ENCODE measurements around the gene FANCC.
A peak's percentile ranks its signal among the peaks of the same experiment; 100 is the strongest.

FANCC gene

DNA sequence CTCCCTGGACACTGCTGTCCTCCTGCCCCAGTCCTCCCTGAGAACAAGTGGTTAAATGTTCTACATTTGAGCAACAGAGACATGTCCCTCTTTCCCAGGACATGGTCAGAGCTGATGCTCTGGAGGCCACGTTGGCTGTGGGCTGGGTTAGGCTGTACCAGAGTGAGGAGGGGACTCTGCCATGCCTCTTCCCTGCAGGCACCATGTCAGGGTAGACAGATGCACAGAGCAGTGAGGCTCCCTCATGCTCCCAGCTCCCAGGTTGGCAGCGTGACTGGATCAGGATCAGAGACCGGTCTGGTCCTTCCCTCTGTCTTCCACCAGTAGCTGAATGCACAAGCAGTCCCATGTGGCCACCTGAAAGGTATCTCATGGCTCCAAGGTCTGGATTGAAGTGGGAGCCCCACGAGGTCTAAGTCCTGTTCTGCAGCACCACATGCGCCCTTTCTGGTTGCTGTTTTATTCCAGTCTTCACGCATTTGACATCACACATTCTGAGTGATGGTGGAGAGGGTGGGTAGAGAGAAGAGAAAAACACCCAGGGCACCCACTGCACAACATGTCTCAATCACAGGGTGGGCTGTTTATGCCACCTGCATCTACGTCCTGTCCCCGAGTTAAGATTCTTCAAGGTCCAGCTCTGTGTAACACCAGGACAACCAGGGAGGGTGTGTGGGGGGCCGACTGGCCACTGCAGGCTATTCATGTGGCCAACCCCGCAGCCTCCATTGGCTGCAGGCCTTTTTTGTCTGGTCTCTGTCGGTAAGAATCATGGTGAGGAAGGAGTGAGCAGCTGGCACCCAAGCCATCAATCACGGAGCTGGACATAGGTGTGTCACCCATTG lies 204.9 kb downstream of the FANCC start:
- DNase-seq: no peak

DNA sequence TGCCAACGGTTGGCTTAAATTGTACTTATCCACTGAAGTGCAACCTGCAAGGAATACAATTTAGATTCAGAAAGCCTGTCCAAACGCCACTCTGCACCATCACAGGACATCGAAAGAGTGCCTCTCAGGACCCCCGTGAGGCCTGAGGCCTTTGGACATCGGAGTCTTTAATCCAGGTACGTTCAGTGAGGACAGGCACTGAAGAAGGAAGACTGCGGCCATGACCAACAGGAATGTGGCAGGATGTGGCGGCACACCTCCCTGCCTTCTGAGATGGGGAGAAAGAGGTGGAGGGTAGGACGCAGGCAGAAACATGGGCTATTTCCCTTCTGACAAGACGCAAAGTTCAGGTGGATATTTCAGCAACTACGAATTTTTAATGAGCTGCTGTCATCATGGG lies 205.8 kb downstream of the FANCC start:
- no peak for DNase-seq

DNA sequence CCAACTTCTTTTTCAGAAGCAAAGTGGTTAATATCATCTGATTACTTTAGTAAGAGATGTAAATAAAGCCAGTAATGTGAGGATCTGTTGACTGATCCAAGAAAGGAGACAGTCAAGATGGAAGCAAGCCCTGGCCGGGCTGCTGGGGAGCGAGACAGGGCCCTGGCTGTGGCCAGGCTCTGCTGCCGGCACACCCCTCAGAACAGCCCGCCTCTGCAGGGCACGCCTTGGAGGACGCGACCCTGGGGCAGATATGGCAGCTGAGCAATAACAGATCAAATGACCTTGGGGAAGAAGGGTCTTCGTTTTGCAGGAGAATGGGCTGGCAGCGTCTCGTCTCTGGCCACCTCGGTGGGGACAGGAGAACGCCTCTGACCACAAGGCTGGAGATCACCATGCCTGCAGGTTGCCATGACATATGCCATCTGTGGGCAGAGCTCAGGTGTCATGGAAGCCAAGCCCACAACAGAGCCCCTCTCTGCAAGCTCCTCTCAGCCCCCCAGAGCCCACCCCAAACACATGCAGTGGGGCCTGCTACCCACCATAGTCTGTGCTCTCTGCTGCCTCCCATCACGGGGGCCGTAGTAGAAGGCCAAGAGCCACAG lies 206.5 kb downstream of the FANCC start:
- DNase-seq: no peak

DNA sequence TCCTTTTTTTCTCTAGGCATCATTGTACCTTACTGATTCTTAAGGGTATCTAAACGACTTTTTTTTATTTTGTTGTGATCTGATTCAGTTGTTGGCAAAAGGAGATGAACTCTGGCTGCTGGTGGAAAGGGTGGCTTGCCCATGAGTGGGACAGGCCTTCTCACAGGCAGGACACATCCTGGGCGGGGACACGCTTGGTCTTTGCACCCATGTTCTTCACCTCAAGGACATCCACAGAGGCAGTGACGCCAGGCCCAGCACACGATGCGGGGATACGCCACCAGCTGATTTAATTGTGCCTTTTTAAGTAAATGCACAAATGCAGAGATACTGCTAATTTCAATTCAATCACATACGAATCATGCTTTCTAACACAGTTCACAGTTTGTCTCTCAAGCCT lies 208.1 kb downstream of the FANCC start:
- DNase-seq: no peak

DNA sequence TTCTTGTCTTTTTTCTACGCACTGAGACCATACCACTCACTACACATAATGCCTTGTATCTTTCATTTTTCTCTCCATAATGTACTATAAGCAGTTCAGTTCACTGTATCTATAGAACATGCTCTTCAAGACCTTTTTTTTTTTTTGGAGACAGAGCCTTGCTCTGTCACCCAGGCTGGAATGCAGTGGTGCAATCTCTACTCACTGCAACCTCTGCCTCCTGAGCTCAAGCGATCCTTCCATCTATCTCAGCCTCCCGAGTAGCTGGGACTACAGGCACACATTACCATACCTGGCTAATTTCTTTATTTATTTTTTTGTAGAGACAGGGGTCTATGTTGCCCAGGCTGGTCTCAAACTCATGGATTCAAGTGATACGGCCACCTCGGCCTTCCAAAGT lies 208.7 kb downstream of the FANCC start:
- DNase-seq: no peak

DNA sequence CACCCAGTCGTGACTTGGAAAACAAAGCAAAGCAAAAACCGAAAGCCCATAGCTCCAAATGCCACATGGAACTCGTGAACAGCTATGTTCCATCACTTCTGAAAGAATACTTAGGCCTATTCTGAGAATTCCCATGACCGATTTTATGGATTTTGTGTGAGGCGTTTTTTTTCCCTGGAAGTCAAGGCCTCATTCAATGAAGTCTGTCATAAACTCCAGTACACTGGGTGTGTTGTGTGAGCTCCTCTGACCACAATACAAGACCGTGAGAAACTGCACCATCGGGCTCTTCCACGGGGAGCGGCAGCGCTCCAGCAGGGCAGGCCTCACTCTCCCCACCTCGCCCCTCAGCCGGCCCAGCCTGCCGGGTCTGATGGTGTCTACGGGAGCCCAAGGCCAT lies 209.5 kb downstream of the FANCC start:
- DNase-seq: no peak

DNA sequence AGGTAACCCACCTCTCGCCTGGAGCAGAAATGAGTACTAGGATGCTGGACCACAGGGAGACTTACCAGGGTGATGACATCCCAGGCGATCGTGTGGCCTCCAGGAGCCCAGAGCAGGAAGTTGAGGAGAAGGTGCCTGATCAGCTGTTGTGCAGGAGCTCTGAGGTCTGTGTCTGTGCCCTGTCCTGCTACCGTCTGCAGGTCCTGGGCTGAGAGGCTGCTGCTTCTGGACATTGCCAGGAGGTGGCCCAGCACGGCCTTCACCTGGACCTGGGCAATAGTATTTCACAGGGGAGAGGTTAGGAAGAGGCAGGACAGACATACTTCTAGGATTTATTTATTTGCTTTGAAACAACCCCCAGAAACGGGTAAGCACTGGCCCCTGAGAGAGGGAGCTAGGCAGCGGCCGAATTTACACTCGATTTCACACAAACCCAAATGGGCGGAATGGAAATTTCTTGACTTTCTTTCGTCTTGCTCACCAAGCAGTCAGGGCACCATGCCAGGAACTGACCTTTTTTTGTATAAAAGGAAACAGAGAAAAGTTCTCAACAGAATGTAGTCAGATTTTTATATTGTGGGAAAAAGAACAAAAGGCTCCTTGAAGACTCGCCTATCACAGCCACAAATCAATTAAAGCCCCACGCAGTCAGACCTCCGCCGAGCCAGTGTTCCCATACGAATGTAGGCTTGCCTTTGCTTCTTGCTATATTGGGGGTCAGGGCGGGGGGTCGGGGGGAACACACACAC lies 210.3 kb downstream of the FANCC start:
- no peak for DNase-seq

DNA sequence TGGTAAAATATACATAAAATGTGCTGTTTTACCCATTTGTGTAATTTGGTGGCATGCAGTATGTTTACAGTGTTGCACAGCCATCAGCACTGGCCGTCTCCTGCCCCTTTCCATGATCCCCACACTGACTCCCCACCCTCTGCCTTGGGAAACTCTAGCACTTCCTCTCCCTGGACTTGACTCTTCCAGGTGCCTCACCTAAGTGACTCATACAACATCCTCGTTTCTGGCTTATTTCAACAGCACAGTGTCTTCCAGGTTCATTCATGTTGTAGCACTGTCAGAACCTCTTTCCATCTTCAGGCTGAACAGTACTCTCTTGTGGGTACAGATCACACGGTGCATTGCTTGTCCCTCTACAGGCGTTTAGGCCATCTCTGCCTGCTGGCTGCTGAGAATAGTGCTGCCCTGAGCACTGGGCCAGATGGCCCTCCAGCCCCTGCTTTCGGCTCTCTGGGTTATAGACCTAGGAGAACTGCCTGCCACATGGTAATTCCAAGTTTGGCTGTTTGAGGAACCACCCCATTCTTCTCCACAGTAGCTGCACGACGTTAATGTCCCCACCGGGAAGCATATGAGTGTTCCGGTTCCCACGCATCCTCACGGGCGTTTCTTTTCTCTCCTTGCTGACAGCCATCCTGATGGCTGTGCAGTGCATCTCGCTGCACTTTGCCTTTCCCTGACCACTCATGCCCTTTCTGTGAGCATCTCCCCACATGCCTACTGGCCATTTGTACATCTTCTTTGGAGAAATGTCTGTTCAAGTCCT lies 211.8 kb downstream of the FANCC start:
- DNase-seq: no peak

DNA sequence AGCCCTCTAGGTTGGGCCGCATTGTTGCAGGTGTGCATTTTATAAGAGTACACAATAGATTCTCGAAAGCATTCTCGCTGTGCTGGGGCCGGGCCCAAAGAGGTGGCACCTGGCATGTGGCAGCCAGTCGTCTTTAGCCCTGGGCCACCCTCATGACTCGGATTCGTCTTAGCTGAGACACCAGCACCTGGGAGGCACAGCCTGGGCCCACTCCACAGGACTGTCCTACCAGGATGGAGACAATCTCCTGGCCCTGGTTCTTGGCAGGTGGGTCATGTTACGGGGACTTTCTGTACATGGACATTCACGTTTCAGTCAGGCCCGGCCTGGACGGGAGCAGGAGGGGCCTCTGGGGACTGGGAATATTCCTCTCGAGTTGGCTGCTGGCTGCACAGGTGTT lies 212.5 kb downstream of the FANCC start:
- no peak for DNase-seq

DNA sequence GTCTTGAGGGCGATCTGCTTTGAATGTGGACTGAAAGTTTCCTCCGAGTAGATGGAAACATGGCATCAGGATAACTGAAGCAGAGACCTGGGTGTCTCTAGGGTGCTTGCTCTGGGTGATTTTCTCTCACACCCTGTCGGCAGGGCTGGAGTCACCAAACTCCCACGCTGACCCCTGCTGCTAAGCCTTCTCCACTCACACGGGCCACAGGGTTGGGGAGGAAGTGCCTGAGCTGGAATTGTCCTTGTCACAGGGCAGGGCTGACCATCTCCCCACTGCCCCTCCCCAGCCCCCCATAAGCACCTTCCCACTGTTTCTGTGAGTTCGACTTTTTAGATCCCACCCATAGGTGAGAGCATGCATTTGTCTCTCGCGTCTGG lies 212.9 kb downstream of the FANCC start:
- no peak for DNase-seq

DNA sequence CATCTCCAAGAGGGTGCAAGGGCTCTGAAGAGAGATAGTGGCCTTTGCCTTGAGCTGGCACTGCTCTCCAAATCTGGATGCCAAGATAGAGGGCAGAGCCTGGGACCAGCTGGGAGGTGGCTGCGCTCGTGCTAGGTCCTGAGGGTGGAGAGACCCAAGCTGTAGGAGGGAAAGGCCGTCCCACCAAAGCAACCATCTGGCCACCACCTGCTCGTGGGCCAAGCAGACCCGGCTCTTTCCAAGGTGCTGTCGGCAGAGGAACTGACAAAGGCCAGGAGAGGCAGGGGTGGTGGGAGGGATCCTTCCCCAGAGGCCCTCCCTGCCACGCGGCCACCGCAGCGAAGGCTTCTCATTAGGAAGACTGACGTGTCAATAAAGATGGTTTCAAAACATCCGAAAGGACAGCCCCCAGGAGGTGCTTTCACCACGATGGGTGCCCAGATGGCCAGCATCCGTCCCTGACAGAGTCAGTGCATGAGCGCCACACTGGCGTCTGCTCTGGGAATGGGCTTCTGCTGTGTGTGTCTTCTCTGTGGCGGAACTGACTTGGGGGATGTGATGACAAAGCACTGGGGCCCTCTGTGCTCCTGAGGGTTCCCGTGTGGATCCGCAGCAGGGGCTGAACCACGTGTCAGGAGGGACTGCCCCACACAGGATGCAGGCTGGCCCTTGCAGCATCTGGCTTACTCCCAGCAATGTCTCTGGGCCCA lies 213.5 kb downstream of the FANCC start:
- DNase-seq: peak; percentile 52

DNA sequence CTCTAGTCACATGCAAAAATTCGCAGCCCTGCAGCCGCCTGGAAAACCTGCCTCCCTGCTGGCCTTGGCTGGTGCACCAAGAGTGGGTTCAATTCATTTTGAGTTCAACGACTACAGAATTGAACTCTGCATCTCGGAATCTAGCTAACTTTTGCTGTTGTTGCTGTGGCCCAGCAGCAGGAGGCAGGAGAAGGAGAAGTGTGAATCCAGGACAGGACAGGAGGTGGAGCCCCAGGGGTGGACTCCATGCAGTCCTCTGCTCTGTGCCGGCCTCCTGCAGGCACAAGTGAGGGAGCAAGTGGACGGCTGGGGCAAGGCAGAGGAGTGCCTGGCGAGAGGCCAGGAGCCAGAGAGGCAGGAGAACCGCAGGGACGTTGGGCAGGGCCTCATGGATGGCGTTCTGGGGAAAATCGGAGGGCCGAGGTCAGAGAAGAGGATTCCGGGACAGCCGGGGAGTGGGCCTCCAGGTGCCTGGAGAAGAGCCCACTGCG lies 214.2 kb downstream of the FANCC start:
- peak; percentile 47 for DNase-seq

DNA sequence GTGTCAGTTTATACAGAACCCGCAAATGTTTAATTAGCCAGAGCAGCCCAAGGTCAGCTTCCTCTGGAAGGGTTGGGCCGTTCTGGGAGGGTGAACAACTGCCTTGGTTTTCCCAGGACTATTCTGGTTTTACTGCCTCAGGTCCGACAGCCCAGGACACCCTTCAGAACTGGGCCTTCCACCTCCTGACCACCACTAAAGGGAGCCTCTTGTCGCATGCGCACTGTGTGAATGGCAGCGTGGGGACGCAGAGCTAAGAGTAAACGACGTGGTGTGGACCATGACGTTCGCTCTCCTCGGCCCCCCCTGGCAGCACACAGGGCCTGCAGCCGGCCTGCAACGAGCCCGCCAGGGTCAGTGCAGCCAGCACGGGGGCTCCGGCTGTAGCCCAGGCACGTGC lies 214.9 kb downstream of the FANCC start:
- no peak for DNase-seq

DNA sequence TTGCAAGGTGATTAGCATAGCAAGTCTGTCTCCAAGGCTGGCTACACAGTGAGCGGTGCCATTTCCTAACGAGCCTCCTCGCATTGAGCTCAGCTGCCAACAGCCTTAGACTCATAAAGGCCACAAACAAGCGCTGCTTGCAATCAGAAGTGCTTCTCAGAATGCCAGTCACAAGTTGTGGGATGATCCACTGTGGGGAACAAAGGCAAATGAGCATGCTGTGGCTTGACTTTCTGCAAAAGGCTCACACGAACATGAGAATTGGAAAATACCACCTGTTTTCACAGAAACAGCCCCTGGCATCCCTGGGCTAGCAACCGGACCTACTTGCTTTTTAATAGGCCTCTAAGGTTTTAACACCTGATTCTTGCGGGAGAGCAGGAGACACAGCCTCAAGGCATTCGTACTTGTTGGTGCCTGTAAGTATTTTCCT lies 215.5 kb downstream of the FANCC start:
- DNase-seq: no peak

DNA sequence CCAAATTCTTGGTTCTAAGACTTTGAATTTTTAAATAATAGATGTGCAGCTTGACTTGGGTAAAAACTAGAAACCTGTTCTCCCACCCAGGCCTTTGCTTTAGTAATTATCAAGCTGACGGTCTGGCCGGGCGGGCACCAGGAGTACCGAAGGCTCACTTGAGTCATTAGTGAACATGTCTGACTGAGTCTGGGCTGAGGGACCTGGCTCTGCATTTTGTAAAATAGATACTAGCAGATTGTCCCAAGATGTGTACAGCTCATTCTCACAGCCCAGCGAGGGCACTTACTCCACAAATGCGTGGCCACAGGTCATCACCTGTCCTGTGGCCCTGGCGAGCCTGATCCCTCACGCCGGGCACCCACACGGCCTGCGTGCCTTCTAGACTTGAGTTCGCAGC lies 216.2 kb downstream of the FANCC start:
- no peak for DNase-seq

DNA sequence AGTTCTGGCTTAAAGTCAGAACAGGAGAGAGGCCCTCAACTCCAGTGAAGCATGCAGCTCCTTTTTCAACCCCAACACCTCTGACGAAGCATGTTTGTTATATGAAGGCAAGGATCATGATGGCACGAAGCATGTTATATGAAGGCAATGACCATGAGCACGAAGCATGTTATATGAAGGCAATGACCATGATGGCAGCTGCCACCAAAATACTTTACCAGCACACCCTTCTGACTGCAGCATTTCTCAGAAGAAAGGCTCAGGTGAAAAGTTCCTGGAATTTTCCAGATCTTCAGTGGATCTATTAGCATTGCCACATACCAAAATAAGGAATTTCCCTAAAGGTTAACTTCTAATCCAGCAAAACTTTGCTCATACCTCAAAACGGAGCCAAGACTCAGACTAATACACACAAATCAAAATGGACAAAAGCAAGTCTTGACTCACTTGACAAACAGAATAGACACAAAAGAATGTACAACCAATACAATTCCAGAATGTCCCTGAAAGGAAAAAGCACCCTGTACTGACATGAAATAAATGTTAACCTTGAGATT lies 217.4 kb downstream of the FANCC start:
- DNase-seq: no peak

DNA sequence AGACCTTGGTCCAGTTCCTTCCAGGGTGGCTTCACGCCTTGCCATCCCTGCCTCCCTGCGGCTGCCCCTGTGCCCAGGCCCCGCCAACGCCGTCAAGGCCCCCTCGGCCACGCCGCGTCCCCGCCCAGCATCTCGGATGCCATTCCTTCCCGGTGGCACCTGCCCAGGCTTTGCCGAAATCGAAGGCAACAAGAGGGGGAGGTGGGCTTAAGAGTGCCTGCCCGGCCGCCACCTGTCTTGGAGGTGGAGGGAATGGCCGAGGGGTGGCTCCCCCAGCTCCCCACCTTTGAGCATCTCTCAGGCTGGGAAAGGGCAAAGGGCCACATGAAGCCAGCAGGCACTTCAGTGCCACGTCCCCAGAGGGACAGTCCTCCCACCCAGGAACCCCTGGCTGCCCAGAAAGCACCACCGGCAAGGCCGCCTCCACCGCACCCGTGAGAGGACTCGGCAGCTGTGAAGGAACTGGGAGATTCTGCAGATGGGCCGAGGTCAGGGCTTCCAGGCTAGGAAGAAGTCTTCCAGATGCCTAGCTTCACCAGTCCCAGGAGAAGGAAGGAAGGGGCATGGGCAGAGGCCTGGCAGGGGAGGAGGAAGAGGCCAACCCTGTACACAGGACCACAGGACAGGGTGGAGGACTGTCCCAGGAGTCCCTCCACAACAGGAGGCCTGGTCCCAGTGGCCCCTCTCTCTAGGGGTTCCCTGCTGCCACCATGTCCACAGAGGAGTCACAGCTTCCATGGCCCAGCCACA lies 218.0 kb downstream of the FANCC start:
- no peak for DNase-seq

DNA sequence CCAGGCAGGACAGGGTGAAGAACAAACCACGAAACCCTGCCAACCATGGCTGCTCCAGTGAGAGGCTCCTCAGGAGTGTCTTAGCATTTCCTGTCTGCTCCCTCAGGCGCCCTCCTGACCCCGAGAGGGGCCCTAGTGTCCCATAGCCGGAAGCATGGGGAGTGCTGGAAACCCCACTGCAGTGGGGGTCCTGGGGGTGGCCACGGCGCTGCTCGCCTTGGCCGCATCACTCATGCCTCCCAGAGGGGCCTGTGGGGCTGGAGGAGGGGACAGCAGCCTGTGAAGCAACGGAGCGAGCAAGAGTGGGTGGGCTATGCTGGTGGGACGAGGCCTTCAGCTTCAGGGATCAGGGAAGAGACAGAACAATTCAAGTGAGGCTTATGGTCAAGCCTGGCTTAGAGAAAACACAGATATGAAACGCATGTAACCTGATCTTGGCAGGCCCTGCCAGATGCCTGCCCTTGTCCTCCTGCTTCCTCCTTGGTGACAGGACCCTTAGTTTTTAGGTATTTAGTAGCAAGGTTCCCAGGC lies 219.1 kb downstream of the FANCC start:
- DNase-seq: no peak

DNA sequence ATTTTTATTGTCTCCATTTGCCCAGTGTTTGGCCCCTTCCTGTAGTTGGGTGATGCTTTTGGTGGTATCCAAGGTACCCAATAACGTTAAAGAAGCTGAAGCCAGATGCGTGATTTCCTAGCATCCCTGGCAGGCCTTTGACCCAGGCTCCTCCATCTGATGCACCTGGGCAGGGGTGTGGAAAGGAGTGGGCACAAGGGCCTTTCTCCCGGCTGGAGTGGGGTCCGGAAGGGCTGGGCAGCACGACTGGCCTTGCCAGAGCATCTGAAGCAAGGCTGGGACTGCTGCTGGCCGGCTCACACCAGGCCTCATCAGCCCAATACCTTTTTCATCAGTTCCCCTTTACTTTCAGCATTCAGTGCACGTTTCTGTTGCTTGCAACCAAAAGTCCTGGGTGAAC lies 220.2 kb downstream of the FANCC start:
- no peak for DNase-seq

DNA sequence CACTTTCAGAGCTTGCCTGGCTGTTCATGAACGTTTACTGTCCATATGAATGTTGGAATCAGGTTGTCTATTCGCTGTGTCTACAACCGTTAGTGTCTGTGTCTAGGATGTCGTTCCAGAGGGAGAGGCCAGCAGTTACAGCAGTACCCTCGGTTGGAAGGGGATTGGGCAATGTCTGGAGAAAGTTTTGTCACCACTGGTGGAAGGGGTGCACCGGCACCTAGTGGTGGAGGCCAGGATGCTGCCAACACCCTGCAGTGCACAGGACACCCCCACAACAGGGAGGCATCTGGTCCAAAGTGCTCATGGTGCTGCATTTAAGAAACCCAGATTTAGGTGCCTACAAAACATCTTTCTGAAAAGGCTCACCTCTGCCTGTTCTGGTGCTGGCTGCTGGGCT lies 220.7 kb downstream of the FANCC start:
- DNase-seq: no peak

DNA sequence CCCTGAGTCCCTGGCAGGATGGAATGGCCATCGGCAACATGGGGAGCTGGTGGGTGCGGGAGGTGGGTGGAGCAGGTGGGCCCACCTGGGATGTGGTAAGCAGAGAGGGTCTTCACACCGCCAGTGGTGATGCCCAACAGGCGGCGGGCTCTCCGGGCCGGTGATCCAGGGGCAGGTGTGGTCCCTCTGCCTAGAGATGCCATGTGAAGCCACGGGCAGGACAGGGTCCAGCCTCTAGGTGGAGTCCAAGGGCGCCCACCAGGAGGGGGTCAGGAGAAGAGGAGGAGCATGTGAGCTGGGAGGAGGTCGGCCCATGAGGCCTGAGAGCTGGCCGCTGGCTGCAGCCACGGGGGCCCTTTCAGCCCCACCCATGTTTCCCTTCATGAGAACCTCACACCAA lies 221.1 kb downstream of the FANCC start:
- no peak for DNase-seq
